ENCODE results near the gene CRY1. TPM values are rescaled to one million over a fixed set of nuclear protein-coding genes. Genes with fewer than 3 reads are reported as not detected.
A peak's percentile ranks its signal among the peaks of the same experiment; 100 is the strongest.

Gene CRY1
- total and polyA plus RNA-seq, 10 donors = 1.9 to 32.3 (median 14.2) TPM

- no peak for DNase-seq
- Histone ChIP-seq H3K9me3 (peaks cover 0 to 14% (median 12%) of the 10 kb centered on the region in 8 donors), H3K27me3 (replicated peaks in 1 of 7) (no peaks in the 10 kb centered on the region), H3K4me3 (no peak overlapping the region), H3K4me1 (peaks cover 10 to 40% (median 27%) of the 10 kb centered on the region in 6 donors), H3K36me3 (no peaks in the 10 kb centered on the region), H3K27ac (peak overlapping the region in 1 of 8 donors; percentile 19)
- TF ChIP-seq POLR2A (IDR thresholded peaks at IDR 0.05) (no peak), CTCF (IDR thresholded peaks at IDR 0.05 in 8 of 11, conservative IDR thresholded peaks at IDR 0.05 in 3 of 11) (no peak), POLR2AphosphoS5 (IDR thresholded peaks at IDR 0.05) (no peak)
- WGBS, 5 donors = 85 to 90% (median 85%) methylated on average over 12 of the region's 12 CpGs
- intact Hi-C loops (cut with DNase I; ENCODE audit: low total_unique reads) = no loop called here
Measured at GRCh38 chr12:106953352-106954250, 139.7 kb downstream of the CRY1 start.

- no peak for DNase-seq
- Histone ChIP-seq H3K36me3 (no peaks in the 10 kb centered on the region), H3K4me3 (no peak overlapping the region), H3K27me3 (replicated peaks in 1 of 7) (peaks cover 0 to 1% (median 0%) of the 10 kb centered on the region in 7 donors), H3K27ac (no peak overlapping the region), H3K9me3 (peaks cover 0 to 26% (median 14%) of the 10 kb centered on the region in 8 donors), H3K4me1 (peaks cover 0 to 16% (median 10%) of the 10 kb centered on the region in 6 donors)
- intact Hi-C loops (cut with DNase I; ENCODE audit: low total_unique reads) = no loop called here
- 95 to 98% (median 97%) methylated on average over 5 of the region's 5 CpGs for WGBS, 5 donors
- no peak for TF ChIP-seq POLR2AphosphoS5 (IDR thresholded peaks at IDR 0.05)
- TF ChIP-seq CTCF (IDR thresholded peaks at IDR 0.05 in 8 of 11, conservative IDR thresholded peaks at IDR 0.05 in 3 of 11) = no peak
- no peak for TF ChIP-seq POLR2A (IDR thresholded peaks at IDR 0.05)
Measured at GRCh38 chr12:106950591-106950990, 142.8 kb downstream of the CRY1 start.

GRCh38 chr12:106947461-106947860 lies 145.9 kb downstream of the CRY1 start:
- no peak for TF ChIP-seq POLR2A (IDR thresholded peaks at IDR 0.05)
- no peak for TF ChIP-seq CTCF (IDR thresholded peaks at IDR 0.05 in 8 of 11, conservative IDR thresholded peaks at IDR 0.05 in 3 of 11)
- no peak for TF ChIP-seq POLR2AphosphoS5 (IDR thresholded peaks at IDR 0.05)

GRCh38 chr12:106945261-106945851 lies 148.0 kb downstream of the CRY1 start:
- Histone ChIP-seq H3K4me1 (no peaks in the 10 kb centered on the region), H3K27ac (no peak overlapping the region), H3K4me3 (no peak overlapping the region), H3K9me3 (peaks cover 0 to 38% (median 20%) of the 10 kb centered on the region in 8 donors), H3K36me3 (no peaks in the 10 kb centered on the region), H3K27me3 (replicated peaks in 1 of 7) (peaks cover 0 to 9% (median 0%) of the 10 kb centered on the region in 7 donors)
- 11 to 21% (median 15%) methylated on average over 1 of the region's 1 CpG for WGBS, 5 donors
- DNase-seq = no peak
- TF ChIP-seq CTCF (IDR thresholded peaks at IDR 0.05 in 8 of 11, conservative IDR thresholded peaks at IDR 0.05 in 3 of 11) (no peak), POLR2AphosphoS5 (IDR thresholded peaks at IDR 0.05) (no peak), POLR2A (IDR thresholded peaks at IDR 0.05) (no peak)
- intact Hi-C loops (cut with DNase I; ENCODE audit: low total_unique reads) = no loop called here

More at GRCh38 chr12:106947461-106947860, 145.9 kb downstream of the CRY1 start:
- Histone ChIP-seq H3K9me3 (peaks cover 0 to 38% (median 20%) of the 10 kb centered on the region in 8 donors), H3K27me3 (replicated peaks in 1 of 7) (peaks cover 0 to 9% (median 0%) of the 10 kb centered on the region in 7 donors), H3K4me1 (no peaks in the 10 kb centered on the region), H3K36me3 (no peaks in the 10 kb centered on the region), H3K27ac (no peak overlapping the region), H3K4me3 (no peak overlapping the region)
- DNase-seq = no peak
- intact Hi-C loops (cut with DNase I; ENCODE audit: low total_unique reads) = no loop called here

Measured in spleen (tissue), 11 donors.